GM19452 (cell line): ENCODE measurements around the gene FAM236B.
"Not testable (repeated sequence)": the region's sequence is repeated elsewhere in the genome, so short reads cannot be mapped to it uniquely, and the experiment has no call there.

Experiments used
- ATAC-seq: cut with Tn5 transposase; IDR thresholded peaks from one replicate; pipeline ENCODE4 v1.9.1; 2021; ENCODE audit not compliant: unreplicated experiment

The FAM236B gene

DNA sequence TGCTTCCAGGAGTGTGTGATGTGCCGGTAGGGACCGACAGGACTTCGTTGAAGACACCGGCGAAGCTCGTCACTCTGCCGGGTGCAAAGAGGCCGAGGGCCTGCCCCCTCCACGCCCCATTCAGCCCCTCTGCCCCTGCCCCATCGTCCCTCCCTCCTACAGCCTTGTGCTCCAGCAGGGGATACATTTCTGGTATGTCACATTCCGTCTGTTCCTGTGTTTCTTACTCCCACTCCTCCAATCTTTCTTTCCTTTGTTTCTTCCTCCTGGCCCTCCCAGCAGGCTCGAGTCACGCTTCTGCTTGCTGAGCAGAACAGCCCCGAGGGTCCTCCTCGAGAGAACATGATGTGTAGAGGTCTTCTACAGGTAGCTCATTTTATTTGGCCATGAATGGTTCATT lies at the start of gene FAM236B:
Gene FAM236B, minus strand, starts transcription at position 101 of the 400 bp plus-strand sequence. Its CDS starts 100 bp downstream, at position 1.
- not testable (repeated sequence) for ATAC-seq

DNA sequence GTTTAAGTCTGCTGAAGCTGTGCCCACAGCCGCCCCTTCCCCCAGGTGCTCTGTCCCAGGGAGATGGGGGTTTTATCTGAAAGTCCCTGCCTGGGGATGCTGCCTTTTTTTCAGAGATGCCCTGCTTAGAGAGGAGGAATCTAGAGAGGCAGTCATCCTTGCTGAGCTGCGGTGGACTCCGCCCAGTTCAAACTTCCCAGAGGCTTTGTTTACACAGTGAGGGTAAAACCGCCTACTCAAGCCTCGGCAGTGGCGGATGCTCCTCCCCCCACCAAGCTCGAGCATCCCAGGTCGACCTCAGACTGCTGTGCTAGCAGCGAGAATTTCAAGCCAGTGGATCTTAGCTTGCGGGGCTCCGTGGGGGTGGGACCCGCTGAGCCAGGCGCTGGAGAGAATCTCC lies 48.2 kb upstream of the FAM236B start:
- ATAC-seq: not testable (repeated sequence)

DNA sequence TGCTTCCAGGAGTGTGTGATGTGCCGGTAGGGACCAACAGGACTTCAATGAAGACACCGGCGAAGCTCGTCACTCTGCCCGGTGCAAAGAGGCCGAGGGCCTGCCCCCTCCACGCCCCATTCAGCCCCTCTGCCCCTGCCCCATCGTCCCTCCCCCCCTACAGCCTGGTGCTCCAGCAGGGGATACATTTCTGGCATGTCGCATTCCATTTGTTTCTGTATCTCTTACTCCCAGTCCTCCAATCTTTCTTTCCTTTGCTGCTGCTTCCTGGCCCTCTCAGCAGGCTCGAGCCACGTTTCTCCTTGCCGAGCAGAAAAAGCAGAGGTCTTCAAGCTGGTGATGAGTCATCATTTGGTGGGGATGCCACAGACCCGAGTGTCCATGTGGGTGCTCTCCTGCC lies 25.6 kb upstream of the FAM236B start, which contains the start of gene FAM236D:
Gene FAM236D, minus strand, starts transcription at position 101 of the 400 bp plus-strand sequence. Its CDS starts 100 bp downstream, at position 1.
- not testable (repeated sequence) for ATAC-seq

DNA sequence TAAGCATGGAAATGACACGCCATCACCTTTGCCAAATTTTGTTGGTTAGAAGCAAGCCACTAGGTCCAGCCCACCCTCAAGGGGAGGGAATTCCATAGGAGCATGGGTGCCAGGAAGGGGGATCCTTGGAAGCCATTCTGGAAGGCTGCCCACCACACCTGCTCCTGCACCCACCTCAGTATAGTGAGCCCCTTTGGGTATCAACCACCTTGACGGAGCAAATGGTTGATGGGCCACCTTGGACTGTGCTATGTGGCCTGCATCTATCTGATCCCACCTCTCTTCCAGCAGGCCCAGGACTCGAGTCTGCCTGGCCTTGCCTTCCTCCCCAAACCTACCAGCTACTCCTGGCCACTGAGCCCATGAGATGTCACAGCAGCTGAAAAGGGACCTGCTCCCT lies 7.9 kb upstream of the FAM236B start:
- ATAC-seq: not testable (repeated sequence)

DNA sequence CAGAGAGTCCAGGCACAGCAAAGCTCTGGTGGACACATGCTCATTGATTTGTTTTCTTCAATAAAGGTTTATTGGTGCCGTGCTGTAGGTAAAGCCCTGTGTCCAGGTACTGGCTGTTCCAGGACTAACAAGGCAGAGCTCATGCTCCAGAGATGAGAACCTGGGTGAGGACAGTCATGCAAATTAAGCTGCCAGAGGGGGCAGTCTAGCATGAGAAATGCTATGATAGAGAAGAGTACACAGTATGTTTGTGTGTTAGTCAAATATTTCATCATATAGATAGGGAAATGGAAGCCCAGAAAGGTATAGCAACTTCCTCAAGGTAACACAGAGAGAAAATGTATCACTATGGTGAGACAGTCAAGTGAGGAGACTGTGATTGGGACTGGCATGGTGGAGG lies 5.7 kb upstream of the FAM236B start:
- ATAC-seq: not testable (repeated sequence)

DNA sequence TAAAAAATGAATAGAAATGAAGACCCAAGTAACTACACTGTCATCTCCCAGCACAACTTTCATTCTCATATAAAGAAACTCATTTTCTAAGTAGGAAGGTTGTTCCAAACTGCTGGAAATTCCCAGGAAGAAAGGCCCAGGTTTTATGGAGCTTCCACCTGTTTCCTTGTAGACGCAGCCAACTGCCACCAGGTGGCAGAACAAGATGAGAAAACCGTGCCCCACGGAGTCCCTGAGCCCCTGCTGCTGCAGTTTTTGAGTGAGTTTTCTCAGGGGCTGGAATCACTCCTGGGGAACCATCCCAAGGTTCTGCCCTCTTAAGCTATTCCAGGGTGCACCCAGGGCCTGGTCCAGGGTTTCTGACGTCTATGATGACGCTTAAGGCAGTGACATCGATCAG lies 1.5 kb upstream of the FAM236B start:
- ATAC-seq: not testable (repeated sequence)

DNA sequence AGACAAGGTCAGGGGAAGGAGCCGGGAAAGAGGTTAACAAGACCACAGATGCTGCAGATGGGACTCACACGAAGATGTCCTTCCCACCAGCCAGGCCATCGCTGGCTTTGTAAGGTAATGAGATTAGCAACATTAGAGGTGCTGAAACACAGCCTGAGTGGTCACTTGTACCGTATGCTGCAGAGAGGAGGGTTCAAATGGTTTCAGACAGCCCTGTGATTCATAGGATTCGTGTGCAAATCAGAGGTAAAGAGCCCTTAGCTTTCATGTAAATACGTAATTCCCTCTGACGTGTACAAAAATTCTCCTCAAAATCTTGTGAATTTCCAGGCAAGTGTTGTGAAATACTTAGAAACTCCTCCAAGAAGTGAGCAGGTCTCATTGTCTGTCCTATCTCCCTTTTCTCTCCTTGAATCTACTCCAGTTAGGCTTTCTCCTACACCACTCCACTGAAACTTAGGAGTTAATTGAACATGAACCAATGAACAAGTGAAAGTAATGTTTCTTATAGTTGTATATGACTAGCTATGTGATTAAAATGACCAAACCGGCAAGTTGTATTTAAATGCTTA lies 991 bp upstream of the FAM236B start:
- ATAC-seq: not testable (repeated sequence)

DNA sequence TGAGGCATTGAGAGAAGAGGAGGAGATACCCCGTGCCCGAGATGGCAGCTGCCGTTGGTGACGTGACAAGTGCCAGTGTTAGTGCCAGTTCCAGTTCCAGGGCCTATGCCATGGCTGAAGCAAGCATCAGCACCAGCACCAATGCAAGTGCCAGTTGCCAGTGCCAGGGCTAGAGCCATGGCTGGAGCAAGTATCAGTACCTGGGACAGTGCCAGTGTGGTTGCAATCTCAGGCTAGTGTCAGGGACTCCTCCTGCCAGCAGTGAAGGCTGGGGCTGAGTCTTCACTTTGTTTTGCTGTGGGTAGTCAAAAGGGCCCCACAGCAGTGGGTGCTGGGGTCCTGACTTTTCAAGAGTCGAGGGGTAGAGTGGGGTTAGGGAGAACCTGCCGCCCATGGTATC lies 4.3 kb downstream of the FAM236B start:
- ATAC-seq: not testable (repeated sequence)

DNA sequence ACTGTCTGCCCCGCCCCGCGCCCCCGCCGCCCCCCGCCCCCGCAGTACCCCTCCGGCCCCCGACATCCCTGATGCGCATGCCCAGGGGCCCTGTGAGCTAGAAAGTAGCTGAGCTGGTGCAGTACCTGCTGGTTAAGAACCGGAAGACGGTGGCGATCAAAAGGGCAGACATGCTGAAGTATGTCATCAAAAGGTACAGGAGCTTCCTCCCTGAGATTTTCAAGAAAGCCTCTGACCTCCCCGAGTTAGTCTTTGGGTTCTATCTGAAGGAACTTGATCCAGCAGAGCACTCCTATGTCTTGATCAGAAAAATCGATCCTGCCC lies 5.0 kb downstream of the FAM236B start:
- peak; percentile 78 for ATAC-seq

DNA sequence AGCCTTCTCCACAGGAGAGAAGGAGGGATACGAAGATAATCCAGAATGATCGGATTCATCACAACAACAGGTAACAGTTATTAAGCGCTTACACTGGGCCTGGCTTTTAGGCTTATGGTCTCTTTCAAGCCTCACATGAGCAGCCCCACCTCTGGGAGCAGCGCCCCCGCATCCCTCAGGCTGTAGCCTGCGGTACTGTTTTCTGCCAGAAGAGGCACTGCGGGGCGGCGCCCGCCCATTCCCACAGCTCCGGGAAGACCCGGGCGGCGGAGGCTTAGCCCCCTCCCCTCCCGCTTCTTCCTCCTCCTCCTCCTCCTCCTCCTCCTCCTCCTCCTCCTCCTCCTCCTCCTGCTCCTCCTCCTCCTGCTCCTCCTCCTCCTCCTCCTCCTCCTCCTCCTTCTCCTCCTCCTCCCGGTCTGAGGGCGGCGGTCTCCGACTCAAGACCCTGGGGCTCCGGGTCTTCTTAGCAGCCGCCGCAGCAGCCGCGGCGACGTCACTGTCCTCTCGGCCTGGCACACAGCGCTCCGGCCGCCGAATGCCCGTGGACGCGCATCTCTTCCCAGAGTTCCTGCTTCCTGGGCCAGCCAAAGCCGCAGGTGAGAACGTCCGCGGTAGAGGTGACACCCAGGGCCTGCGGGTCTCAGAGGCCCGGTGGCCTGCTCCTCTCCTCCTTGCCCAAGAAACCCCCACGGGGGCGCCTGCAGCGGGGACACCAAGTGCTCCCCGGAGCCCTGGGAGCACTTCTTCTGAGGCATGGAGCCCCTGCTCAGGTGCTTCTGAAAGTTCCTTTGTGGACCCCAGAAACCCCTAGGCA lies 5.6 kb downstream of the FAM236B start, which contains the start of gene DMRTC1B:
Gene DMRTC1B, plus strand, starts transcription at position 238 of the 814 bp plus-strand sequence. CDS start 68,246 bp downstream, outside the sequence.
- peak; percentile 76 for ATAC-seq

DNA sequence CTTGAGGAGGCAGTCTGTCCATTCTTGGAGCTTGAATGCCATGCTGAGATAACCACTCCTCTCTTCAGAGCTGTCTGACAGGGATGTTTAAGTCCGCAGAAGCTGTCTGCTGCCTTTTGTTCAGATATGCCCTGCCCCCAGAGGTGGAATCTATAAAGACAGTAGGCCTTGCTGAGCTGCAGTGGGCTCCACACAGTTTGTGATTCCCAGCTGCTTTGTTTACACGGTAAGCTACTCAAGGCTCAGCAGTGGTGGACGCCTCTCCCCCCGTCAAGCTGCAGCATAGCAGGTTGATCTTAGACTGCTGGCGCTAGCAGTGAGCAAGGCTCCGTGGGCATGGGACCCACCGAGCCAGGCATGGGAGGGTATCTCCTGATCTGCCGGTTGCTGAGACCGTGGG lies 22.0 kb downstream of the FAM236B start:
- ATAC-seq: not testable (repeated sequence)

DNA sequence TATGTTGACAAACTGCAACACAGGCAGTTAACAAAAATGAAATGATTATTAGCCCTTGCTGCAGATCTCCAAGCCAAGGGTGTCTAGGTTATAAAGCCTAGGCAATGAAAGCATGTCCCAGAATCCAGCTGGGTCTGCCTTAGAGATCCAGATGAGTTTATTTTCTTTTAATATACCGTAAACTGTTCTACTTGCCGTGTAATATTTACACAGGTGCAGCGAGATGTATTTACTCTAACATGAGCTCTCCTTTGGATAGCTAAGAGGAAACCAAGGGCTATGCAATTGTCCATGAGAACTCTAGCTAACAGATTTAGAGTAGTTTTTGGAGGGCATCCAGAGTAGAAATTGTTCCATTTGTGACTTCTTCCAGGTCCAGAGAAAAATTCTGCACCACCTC lies 33.9 kb downstream of the FAM236B start:
- not testable (repeated sequence) for ATAC-seq

DNA sequence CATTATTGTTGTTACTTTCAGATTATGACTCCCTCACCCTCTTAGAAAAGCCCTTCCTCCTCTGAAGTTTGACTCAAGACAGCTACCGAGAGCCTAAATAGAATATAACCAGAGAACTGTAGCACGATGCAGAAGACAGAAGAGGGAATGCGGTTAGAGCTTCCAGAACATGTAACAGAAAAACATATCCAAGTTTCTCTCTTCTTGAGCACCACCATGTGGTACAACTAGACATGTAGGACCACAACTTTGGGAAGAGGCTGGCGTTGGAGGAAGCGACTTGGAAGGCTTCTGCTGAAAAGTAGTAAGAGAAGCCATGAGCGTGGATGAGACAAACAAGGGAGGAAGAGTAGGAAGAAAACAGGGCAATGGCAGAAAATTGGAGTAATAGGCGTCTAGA lies 36.9 kb downstream of the FAM236B start:
- ATAC-seq: not testable (repeated sequence)

DNA sequence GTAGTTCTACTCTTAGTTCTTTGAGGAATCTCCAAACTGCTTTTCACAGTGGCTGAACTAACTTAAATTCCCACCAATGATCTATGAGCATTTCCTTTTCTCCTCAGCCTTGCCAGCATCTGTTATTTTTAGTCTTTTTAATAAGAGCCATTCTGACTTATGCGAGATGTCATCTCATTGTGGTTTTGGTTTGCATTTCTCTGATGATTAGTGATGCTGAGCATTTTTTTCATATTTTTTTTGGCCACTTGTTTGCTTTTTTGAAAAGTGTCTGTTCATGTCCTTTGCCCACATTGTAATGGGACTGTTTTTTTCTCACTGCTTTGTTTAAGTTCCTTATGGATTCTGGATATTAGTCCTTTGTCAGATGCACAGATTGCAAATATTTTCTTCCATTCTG lies 46.9 kb downstream of the FAM236B start:
- ATAC-seq: no peak

DNA sequence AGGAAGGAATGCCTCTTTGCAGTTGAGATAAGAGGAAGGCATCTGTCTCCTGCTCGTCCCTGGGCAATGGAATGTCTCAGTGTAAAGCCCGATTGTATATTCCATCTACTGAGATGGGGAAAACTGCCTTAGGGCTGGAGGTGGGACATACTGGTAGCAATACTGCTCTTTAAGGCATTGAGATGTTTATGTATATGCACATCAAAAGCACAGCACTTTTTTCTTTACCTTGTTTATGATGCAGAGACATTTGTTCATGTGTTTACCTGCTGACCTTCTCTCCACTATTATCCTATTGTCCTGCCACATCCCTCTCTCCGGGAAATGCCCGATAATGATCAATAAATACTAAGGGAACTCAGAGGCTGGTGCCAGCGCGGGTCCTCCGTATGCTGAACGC lies 48.8 kb downstream of the FAM236B start:
- ATAC-seq: not testable (repeated sequence)
